ENCODE measurements around the gene SV2B. TPM values are rescaled to one million over a fixed set of nuclear protein-coding genes. Genes with fewer than 3 reads are reported as not detected.
A peak's percentile ranks its signal among the peaks of the same experiment; 100 is the strongest.

SV2B gene
- total RNA-seq, 2 donors from 2014 or later, result 6.5 to 8.8 TPM

- H3K27ac ChIP-seq (ENCODE audit: low read depth, low read length), result no peak overlapping the region
- H3K4me1 ChIP-seq (ENCODE audit: control insufficient read depth, insufficient read depth, low read length), result peaks cover 7% of the 10 kb centered on the region
- H3K27me3 ChIP-seq (ENCODE audit: control insufficient read depth, insufficient read depth, low read length, poor library complexity, severe bottlenecking), result peaks cover 3% of the 10 kb centered on the region
- Mint-ChIP-seq H3K36me3 (ENCODE audit: low read depth) (no peaks in the 10 kb centered on the region), H3K4me1 (peaks cover 16% of the 10 kb centered on the region), H3K9me3 (peaks cover 3% of the 10 kb centered on the region), H3K27me3 (ENCODE audit: insufficient read depth) (peaks cover 17% of the 10 kb centered on the region), H3K4me3 (no peak overlapping the region), H3K27ac (no peak overlapping the region)
- peak; percentile 82 for TF ChIP-seq CTCF (conservative IDR thresholded peaks at IDR 0.05)
- H3K9ac ChIP-seq (ENCODE audit: extremely low read depth, low read length, poor library complexity, severe bottlenecking), result no peak overlapping the region
- DNase-seq, result peak; percentile 78
- WGBS, 2 experiments (ENCODE audit: insufficient coverage in 1 of 2, insufficient read length in 1 of 2), result 38 to 39% methylated on average over 6 to 11 of the region's 11 CpGs
- no peaks in the 10 kb centered on the region for H3K36me3 ChIP-seq (ENCODE audit: control insufficient read depth, insufficient read depth, low read length)
- H3K4me3 ChIP-seq (ENCODE audit: low read length), result no peak overlapping the region
- H3K9me3 ChIP-seq (ENCODE audit: control insufficient read depth, low read length), result no peaks in the 10 kb centered on the region
These were observed 202.8 kb downstream of the SV2B start for GRCh38 chr15:91302588-91303439.

DNA sequence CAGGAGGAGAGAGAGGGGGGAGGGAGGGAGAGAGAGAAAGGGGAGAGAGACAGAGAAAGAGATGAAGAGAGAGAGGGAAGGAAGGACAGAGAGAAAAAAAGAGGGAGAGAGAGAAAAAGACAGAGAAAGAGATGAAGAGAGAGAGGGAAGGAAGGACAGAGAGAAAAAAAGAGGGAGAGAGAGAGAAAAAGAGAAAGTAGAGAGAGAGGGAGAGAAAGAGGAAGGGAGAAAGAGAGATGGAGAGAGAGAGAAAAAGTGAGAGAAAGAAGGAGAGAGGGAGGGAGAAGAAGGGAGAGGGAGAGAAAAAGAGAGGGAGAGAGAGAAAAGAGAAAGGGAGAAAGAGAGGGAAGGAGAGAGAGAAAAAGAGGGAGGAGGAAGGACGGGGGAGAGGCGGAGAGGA lies 204.2 kb downstream of the SV2B start:
- H3K36me3 Mint-ChIP-seq (ENCODE audit: low read depth), result no peaks in the 10 kb centered on the region
- H3K9me3 ChIP-seq (ENCODE audit: control insufficient read depth, low read length), result no peaks in the 10 kb centered on the region
- no peaks in the 10 kb centered on the region for H3K9me3 Mint-ChIP-seq
- no peak overlapping the region for H3K9ac ChIP-seq (ENCODE audit: extremely low read depth, low read length, poor library complexity, severe bottlenecking)
- H3K27ac ChIP-seq (ENCODE audit: low read depth, low read length), result no peak overlapping the region
- no peak for TF ChIP-seq CTCF (conservative IDR thresholded peaks at IDR 0.05)
- 92 to 94% methylated on average over 2 of the region's 2 CpGs for WGBS, 2 experiments (ENCODE audit: insufficient coverage in 1 of 2, insufficient read length in 1 of 2)
- H3K27me3 ChIP-seq (ENCODE audit: control insufficient read depth, insufficient read depth, low read length, poor library complexity, severe bottlenecking), result peaks cover 3% of the 10 kb centered on the region
- H3K4me1 Mint-ChIP-seq, result peaks cover 16% of the 10 kb centered on the region
- no peak overlapping the region for H3K27ac Mint-ChIP-seq
- no peak overlapping the region for H3K4me3 ChIP-seq (ENCODE audit: low read length)
- no peak for DNase-seq
- H3K27me3 Mint-ChIP-seq (ENCODE audit: insufficient read depth), result peaks cover 17% of the 10 kb centered on the region
- no peaks in the 10 kb centered on the region for H3K36me3 ChIP-seq (ENCODE audit: control insufficient read depth, insufficient read depth, low read length)
- peaks cover 7% of the 10 kb centered on the region for H3K4me1 ChIP-seq (ENCODE audit: control insufficient read depth, insufficient read depth, low read length)
- no peak overlapping the region for H3K4me3 Mint-ChIP-seq

- H3K9me3 Mint-ChIP-seq, result no peaks in the 10 kb centered on the region
- peaks cover 17% of the 10 kb centered on the region for H3K27me3 Mint-ChIP-seq (ENCODE audit: insufficient read depth)
- peaks cover 16% of the 10 kb centered on the region for H3K4me1 Mint-ChIP-seq
- H3K36me3 Mint-ChIP-seq (ENCODE audit: low read depth), result no peaks in the 10 kb centered on the region
- peaks cover 3% of the 10 kb centered on the region for H3K27me3 ChIP-seq (ENCODE audit: control insufficient read depth, insufficient read depth, low read length, poor library complexity, severe bottlenecking)
- H3K9me3 ChIP-seq (ENCODE audit: control insufficient read depth, low read length), result no peaks in the 10 kb centered on the region
- no peak overlapping the region for H3K4me3 ChIP-seq (ENCODE audit: low read length)
- WGBS, 2 experiments (ENCODE audit: insufficient coverage in 1 of 2, insufficient read length in 1 of 2), result 88 to 91% methylated on average over 5 to 6 of the region's 6 CpGs
- no peak for DNase-seq
- H3K4me3 Mint-ChIP-seq, result no peak overlapping the region
- H3K27ac ChIP-seq (ENCODE audit: low read depth, low read length), result no peak overlapping the region
- no peak for TF ChIP-seq CTCF (conservative IDR thresholded peaks at IDR 0.05)
- H3K36me3 ChIP-seq (ENCODE audit: control insufficient read depth, insufficient read depth, low read length), result no peaks in the 10 kb centered on the region
- no peak overlapping the region for H3K27ac Mint-ChIP-seq
- peaks cover 7% of the 10 kb centered on the region for H3K4me1 ChIP-seq (ENCODE audit: control insufficient read depth, insufficient read depth, low read length)
- H3K9ac ChIP-seq (ENCODE audit: extremely low read depth, low read length, poor library complexity, severe bottlenecking), result no peak overlapping the region
These were observed 204.7 kb downstream of the SV2B start for GRCh38 chr15:91304786-91305185.
